Endothelial cell of umbilical vein (primary cell): ENCODE data around the gene CERS6.

ENCODE experiments used
- CTCF ChIP-seq, 2 donors: IDR thresholded peaks; 1 replicate in 1 of 2; 2 replicates in 1 of 2; pipeline ENCODE4 v1.5.1; 2011; ENCODE audit warnings: low read length in 2 of 2, mild to moderate bottlenecking in 2 of 2, moderate library complexity in 2 of 2, control low read depth in 1 of 2, inconsistent platforms in 1 of 2, low read depth in 1 of 2; ENCODE audit not compliant: insufficient read depth in 1 of 2; ENCODE audit errors: extremely low read depth in 1 of 2
- POLR2A ChIP-seq: IDR thresholded peaks from 2 replicates; pipeline ENCODE4 v1.6.1; 2012; ENCODE audit warnings: low read depth, mild to moderate bottlenecking, control low read depth, low read length
- POLR2AphosphoS5 ChIP-seq: IDR thresholded peaks from 2 replicates; pipeline ENCODE4 v1.6.1; 2012; ENCODE audit warnings: low read depth, mild to moderate bottlenecking, control low read depth, low read length, moderate library complexity; ENCODE audit not compliant: insufficient read depth

GRCh38 chr2:168650139-168650538, 194.1 kb downstream of the CERS6 start:
- no peak for TF ChIP-seq POLR2A
- no peak for TF ChIP-seq CTCF (IDR thresholded peaks at IDR 0.05; ENCODE audit: extremely low read depth in 1 of 2, insufficient read depth in 1 of 2, low read depth in 1 of 2, low read length in 2 of 2)
- TF ChIP-seq POLR2AphosphoS5, result no peak
